Activated CD4-positive, alpha-beta T cell treated with anti-CD3 and anti-CD28 coated beads, Interleukin-2, amount 50 U/mL, for 1 hour (primary cell): Measurements from ENCODE around the gene CACNA1D.
"Not testable (repeated sequence)": the region's sequence is repeated elsewhere in the genome, so short reads cannot be mapped to it uniquely, and the experiment has no call there.

ENCODE experiments used
- DNase-seq: peaks from one replicate; pipeline ENCODE4 v3.0.0-alpha.2; 2020

The CACNA1D gene

DNA sequence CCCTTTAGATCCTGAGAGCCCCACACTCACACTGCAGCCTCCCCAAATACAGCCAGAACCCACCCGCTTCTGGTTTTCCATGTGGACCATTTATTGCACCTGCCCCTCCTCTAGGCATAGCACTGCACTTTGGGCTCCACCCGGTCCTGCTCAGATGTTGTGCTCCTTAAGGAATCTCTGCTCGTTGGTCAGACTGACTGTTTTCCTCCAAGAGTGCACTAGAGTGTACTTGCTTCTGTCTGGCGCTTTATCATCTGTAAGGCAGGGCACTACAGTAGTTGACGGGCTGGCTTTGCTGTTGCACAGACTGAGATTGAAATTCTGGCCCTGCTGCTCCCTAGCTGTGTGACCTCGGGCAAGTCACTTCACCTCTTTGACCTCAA, 124.1 kb downstream of the CACNA1D start:
- DNase-seq = no peak

- DNase-seq = no peak
Observed at GRCh38 chr3:53618936-53619335, 124.5 kb downstream of the CACNA1D start.

GRCh38 chr3:53624061-53624857, 129.8 kb downstream of the CACNA1D start:
- no peak for DNase-seq

- no peak for DNase-seq
Observed at GRCh38 chr3:53626876-53627275, 132.5 kb downstream of the CACNA1D start.

DNA sequence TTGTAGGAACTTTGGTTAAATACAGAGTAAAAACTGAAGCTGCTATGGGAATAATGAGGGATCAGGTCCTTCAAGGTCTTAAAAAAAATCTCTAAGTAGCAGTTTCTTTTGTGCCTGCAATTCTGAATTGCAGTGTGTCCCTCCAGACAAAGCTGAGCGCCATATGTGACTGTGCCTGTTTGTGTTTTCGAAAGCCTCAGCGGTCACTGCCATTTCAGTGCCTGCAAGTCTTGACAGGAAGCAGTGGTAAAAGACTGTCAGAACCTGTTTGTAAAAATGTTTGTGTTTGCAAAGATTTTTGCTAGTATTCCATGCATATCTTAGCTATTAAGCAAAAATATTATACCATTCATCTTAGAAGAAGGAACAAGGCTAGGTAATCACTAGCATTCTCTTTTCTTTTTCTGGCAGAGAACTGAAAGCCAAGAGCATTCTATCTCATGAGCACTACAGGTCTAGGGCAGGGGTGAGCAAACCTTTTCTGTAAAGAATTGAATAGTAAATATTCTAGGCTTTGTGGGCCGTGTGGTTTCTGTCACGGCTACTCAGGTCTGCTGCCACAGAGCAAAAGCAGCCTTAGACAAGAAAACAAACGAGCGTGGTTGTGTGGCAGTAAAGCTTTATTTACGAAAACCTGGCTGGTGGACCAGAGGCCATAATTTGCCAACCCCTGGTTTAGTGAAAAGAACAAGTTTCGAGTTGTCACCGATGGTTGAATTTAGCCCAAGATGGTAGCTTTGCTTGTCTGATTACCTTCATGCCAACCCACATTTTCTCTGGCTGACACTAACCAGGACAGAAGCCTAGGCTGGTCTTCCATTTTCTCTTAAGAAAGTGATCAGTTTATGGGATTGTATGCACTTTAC, 134.4 kb downstream of the CACNA1D start:
- DNase-seq = no peak

GRCh38 chr3:53629402-53629723, 135.0 kb downstream of the CACNA1D start:
- no peak for DNase-seq

DNA sequence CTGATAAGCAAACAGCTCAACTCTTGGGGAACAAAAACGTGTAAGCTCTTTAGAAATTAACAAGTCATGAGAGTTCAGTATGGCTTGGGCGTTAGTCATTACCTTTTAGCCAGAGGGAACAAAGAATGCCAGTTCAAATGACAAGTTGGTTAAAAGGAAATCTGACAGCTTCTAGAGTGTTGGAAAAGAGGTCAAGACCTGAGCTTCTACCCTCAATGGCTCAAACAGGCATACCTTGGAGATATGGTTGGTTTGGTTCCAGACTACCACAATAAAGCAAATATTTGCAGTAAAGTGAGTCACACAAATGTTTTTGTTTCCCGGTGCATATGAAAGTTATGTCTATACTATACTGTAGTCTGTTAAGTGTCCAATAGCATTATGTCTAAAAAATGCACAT, 136.1 kb downstream of the CACNA1D start:
- DNase-seq = no peak

DNA sequence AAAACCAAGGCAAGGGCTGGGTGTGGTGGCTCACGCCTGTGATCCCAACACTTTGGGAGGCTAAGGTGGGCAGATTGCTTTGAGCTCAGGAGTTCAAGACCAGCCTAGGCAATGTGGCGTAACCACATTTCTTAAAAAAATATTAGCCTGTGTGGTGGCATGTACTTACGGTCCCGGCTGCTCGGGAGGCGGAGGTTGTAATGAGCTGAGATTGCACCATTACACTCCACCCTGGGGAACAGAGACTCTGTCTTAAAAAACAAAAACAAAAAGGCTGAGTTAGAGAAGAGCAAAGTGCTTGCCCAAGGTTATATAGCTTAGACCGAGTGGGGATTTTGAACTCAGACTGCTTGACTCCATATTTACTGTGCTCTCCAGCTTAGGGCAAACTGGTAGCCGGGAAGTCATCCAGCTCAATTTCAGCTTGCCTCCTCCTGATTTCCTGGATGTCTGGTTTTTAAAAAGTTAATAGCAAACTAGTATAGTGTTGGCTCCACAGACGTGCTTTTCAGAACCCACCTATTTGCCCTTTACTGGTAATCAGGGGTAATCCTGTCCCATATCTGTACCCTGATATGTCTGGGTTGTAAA, 138.9 kb downstream of the CACNA1D start:
- no peak for DNase-seq

- no peak for DNase-seq
Observed at GRCh38 chr3:53635041-53635440, 140.6 kb downstream of the CACNA1D start.

GRCh38 chr3:53638806-53639205, 144.4 kb downstream of the CACNA1D start:
- DNase-seq = not testable (repeated sequence)

DNA sequence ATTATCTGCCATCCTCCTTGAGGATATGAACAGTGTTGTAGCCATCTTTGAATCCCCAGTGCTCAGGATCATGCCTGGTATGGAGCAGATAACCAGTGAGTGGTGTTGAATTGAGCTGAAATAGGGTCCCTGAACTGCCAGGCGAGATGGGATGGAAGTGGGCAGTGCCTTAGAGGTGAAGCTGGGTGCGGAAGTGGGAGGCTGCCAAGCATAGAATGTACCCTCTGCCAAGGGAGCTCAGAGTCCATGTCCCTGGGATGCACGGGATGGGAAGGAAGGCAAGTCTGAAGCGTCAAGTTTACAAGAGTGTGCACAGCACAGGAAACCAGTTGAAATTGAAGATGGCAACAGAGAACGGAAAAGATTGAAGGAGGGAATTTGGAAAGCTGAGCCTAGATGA, 147.0 kb downstream of the CACNA1D start:
- no peak for DNase-seq

- DNase-seq = no peak
Observed at GRCh38 chr3:53642211-53642610, 147.8 kb downstream of the CACNA1D start.

DNA sequence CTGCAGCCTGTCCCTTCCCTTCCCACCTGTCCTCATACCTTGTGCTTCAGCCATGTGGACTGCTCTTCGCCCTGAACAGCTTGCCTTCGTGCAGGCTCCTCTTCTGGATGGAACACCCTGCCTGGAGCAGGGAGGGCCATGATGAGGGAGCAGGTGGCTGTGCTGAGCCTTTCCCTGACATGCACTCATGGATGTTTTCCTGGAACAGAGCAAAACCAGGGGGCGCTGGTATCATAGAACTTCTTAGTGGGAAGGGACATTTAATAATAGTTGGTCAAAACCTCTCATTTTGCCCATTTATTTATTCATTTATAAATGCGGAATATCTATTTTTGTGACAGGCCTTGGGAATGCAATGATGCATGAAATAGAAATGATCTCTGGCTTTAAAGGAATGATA, 149.3 kb downstream of the CACNA1D start:
- DNase-seq = no peak

GRCh38 chr3:53645754-53646153, 151.3 kb downstream of the CACNA1D start:
- no peak for DNase-seq

GRCh38 chr3:53646723-53647122, 152.3 kb downstream of the CACNA1D start:
- no peak for DNase-seq

GRCh38 chr3:53649816-53650215, 155.4 kb downstream of the CACNA1D start:
- DNase-seq = no peak

DNA sequence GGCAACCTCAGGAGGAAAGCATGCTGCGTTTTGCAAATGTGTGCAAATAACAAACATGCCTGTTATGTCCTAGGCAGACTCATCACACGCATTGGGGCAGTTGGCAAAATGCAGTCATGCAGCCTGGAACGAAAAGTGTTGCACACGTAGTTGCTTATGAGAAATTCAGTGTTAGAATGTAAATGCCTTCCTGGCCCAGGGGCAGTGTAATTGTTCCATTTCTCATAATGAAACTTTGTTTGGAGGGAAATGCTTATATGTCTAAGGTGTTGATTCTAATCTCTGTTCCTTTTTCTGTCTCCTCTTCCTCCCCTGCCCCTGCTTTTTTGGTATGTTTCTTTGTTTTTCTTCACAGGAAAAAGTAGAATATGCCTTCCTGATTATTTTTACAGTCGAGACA, 156.0 kb downstream of the CACNA1D start:
- DNase-seq = no peak

DNA sequence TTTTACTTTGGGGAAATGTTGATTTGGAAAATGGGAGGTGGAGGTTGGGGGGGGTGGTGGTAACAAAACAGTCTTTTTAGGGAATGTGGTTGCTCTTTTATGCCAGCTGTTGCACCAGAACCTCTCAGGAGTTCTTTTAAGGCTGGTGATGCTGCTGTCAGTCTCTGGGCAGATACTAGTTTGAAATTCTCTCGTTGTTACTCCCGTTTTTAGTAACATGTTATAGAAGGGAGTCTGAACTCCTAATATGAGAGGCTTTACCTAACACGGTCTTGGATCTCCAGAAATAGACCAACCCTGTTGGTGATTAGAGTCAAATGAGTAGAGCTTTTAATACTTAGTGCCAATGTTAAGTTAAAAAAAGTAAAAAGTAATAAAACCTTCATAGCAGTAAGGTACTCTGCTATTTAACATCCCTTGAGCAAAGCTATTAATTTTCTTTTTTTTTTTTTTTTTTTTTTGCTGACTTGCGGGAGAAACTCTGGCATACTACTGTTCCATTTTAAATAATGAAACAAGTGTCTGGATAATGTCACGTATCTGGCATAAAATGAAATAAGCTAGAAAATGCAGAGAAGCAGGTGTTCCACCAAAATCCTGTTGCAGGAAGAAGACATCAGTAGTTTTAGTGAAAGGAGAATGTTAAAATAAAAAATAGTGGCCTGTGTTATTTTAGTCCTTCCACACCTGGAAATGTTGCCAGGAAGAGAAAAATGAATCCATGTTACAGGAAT, 156.7 kb downstream of the CACNA1D start:
- DNase-seq = no peak

- DNase-seq = no peak
Observed at GRCh38 chr3:53651927-53652326, 157.5 kb downstream of the CACNA1D start.

GRCh38 chr3:53657651-53658050, 163.2 kb downstream of the CACNA1D start:
- no peak for DNase-seq

DNA sequence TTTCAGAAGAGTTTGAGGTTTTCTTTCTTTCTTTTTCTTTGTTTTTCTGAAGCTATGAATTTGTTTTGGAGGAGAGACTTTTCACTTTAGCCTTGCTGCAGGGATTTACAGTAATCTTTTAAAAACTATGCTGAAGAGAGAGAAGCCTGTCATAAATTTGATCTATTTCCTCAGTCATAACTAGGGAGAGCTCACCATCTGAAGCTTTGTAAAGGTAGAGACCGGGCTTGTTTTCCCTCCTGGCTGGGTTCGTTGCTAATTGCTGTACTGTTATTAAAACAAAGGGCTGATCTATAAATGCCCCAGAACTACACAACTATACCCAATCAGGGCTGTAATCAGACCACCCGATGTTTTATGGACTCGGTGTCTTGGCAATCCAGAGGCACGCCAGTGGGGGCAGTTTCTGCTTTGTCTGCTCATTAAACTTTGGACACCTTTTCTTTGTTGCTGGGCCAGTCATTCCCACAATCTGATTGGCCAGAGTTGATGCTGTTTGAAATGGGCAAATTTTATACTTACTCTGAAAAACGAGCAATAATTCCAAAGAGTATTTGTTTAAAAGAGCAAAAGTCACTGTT, 164.3 kb downstream of the CACNA1D start:
- no peak for DNase-seq

DNA sequence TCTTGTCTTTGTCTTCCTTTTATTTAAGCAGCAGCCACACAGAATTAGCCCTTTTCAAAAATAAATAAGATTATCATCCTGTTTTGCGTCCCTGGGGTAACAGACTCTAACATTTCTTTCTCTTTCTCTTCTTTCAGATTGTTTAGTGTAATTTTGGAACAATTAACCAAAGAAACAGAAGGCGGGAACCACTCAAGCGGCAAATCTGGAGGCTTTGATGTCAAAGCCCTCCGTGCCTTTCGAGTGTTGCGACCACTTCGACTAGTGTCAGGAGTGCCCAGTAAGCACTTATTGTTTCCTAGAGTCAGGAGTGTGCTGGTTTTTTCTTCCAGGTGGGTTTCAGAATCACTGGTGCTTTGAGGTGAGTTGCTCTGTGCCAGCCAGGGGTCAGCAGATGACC, 165.6 kb downstream of the CACNA1D start:
- no peak for DNase-seq

GRCh38 chr3:53661480-53661879, 167.1 kb downstream of the CACNA1D start:
- DNase-seq = no peak
